Osteocyte (in vitro differentiated cells): ENCODE measurements around the gene MAP1B. TPM values are rescaled to one million over a fixed set of nuclear protein-coding genes. Genes with fewer than 3 reads are reported as not detected.

Source experiments
- DNase-seq: peaks from one replicate; pipeline ENCODE4 v3.0.0; 2021; ENCODE audit warnings: mixed read lengths; ENCODE audit not compliant: unreplicated experiment; ENCODE audit errors: extremely low spot score
- H3K27ac Mint-ChIP-seq: one replicate; pipeline ENCODE4 v1.8.0; 2021; ENCODE audit warnings: mild to moderate bottlenecking, mixed read lengths; ENCODE audit not compliant: unreplicated experiment
- H3K27me3 Mint-ChIP-seq: one replicate; pipeline ENCODE4 v1.8.0; 2021; ENCODE audit warnings: mixed read lengths; ENCODE audit not compliant: unreplicated experiment
- H3K36me3 Mint-ChIP-seq: one replicate; pipeline ENCODE4 v1.8.0; 2021; ENCODE audit warnings: mixed read lengths; ENCODE audit not compliant: unreplicated experiment
- H3K4me1 Mint-ChIP-seq: one replicate; pipeline ENCODE4 v1.8.0; 2021; ENCODE audit warnings: mixed read lengths; ENCODE audit not compliant: unreplicated experiment
- H3K4me3 Mint-ChIP-seq: one replicate; pipeline ENCODE4 v1.8.0; 2021; ENCODE audit warnings: mild to moderate bottlenecking, moderate library complexity, mixed read lengths; ENCODE audit not compliant: unreplicated experiment
- H3K9me3 Mint-ChIP-seq: one replicate; pipeline ENCODE4 v1.8.0; 2021; ENCODE audit warnings: mixed read lengths; ENCODE audit not compliant: unreplicated experiment
- CTCF ChIP-seq: fragments of 200-600 bp; sonication (generic); IDR thresholded peaks from 2 replicates; pipeline ENCODE4 v1.5.0; 2021; ENCODE audit warnings: antibody characterized with exemption, mild to moderate bottlenecking, moderate library complexity
- total RNA-seq: library from RNA; stranded (reverse); gene quantifications from 2 replicates; pipeline ENCODE4 v1.2.1, GENCODE V29; 2021

The MAP1B gene
- total RNA-seq, 1 donor from 2014 or later: 189 TPM

GRCh38 chr5:72074251-72074650, 33.0 kb upstream of the MAP1B start:
- no peak for TF ChIP-seq CTCF
- H3K27ac Mint-ChIP-seq: no peak overlapping the region
- H3K27me3 Mint-ChIP-seq: no peaks in the 10 kb centered on the region
- peaks cover 11% of the 10 kb centered on the region for H3K4me1 Mint-ChIP-seq
- H3K9me3 Mint-ChIP-seq: no peaks in the 10 kb centered on the region
- no peak overlapping the region for H3K4me3 Mint-ChIP-seq
- H3K36me3 Mint-ChIP-seq: no peaks in the 10 kb centered on the region
- DNase-seq: no peak

- DNase-seq: no peak
- no peak overlapping the region for H3K4me3 Mint-ChIP-seq
- no peaks in the 10 kb centered on the region for H3K36me3 Mint-ChIP-seq
- H3K9me3 Mint-ChIP-seq: no peaks in the 10 kb centered on the region
- no peak overlapping the region for H3K27ac Mint-ChIP-seq
- no peak for TF ChIP-seq CTCF
- H3K27me3 Mint-ChIP-seq: no peaks in the 10 kb centered on the region
- peaks cover 19% of the 10 kb centered on the region for H3K4me1 Mint-ChIP-seq
These were observed 31.8 kb upstream of the MAP1B start for GRCh38 chr5:72075461-72075860.

GRCh38 chr5:72076621-72077300, 30.5 kb upstream of the MAP1B start:
- H3K4me1 Mint-ChIP-seq: peaks cover 19% of the 10 kb centered on the region
- no peak for DNase-seq
- H3K36me3 Mint-ChIP-seq: no peaks in the 10 kb centered on the region
- H3K4me3 Mint-ChIP-seq: no peak overlapping the region
- H3K9me3 Mint-ChIP-seq: no peaks in the 10 kb centered on the region
- no peaks in the 10 kb centered on the region for H3K27me3 Mint-ChIP-seq
- TF ChIP-seq CTCF: no peak
- no peak overlapping the region for H3K27ac Mint-ChIP-seq

GRCh38 chr5:72077390-72077789, 29.9 kb upstream of the MAP1B start:
- no peak overlapping the region for H3K27ac Mint-ChIP-seq
- TF ChIP-seq CTCF: no peak
- no peaks in the 10 kb centered on the region for H3K9me3 Mint-ChIP-seq

GRCh38 chr5:72079288-72079687, 28.0 kb upstream of the MAP1B start:
- H3K27ac Mint-ChIP-seq: peak overlapping the region; percentile 59
- peak; percentile 18 for TF ChIP-seq CTCF
- DNase-seq: no peak
- no peaks in the 10 kb centered on the region for H3K36me3 Mint-ChIP-seq
- peak overlapping the region; percentile 45 for H3K4me3 Mint-ChIP-seq
- peaks cover 3% of the 10 kb centered on the region for H3K27me3 Mint-ChIP-seq
- H3K9me3 Mint-ChIP-seq: no peaks in the 10 kb centered on the region
- H3K4me1 Mint-ChIP-seq: peaks cover 19% of the 10 kb centered on the region

More at GRCh38 chr5:72077390-72077789, 29.9 kb upstream of the MAP1B start:
- H3K27me3 Mint-ChIP-seq: no peaks in the 10 kb centered on the region
- no peaks in the 10 kb centered on the region for H3K36me3 Mint-ChIP-seq
- no peak overlapping the region for H3K4me3 Mint-ChIP-seq
- DNase-seq: no peak
- H3K4me1 Mint-ChIP-seq: peaks cover 19% of the 10 kb centered on the region
